T-helper 2 cell treated with Interferon-gamma antibody and Interleukin-4, amounts not matched to agents 100 ng/mL and 5 ng/mL, for 36 hours (primary cell): ENCODE measurements around the gene KIF24. TPM values are rescaled to one million over a fixed set of nuclear protein-coding genes. Genes with fewer than 3 reads are reported as not detected.

Experiments used
- total RNA-seq: library from RNA; stranded (reverse); gene quantifications from 2 replicates; pipeline ENCODE4 v1.2.3, GENCODE V29; 2022

Gene KIF24
- total RNA-seq, 1 donor from 2014 or later = 7.8 TPM

Other genes starting within 250 kb of the KIF24 start
- gene DCAF12, start 202.6 kb downstream of the KIF24 start, total RNA-seq = 53.2 and 54.0 TPM in 2 replicates
- 30.9 and 31.2 TPM in 2 replicates for gene UBAP1, start 150.2 kb downstream of the KIF24 start, total RNA-seq
- gene NUDT2, start 301 bp upstream of the KIF24 start, total RNA-seq = 26.6 and 27.6 TPM in 2 replicates
- 1.0 and 1.2 TPM in 2 replicates for gene MYORG, start 47.6 kb upstream of the KIF24 start, total RNA-seq
- gene FAM219A, start 129.3 kb upstream of the KIF24 start, total RNA-seq = 15.0 and 16.0 TPM in 2 replicates
- gene DNAI1, start 129.5 kb upstream of the KIF24 start, total RNA-seq = not detected in 2 replicates
- gene ENHO, start 193.7 kb upstream of the KIF24 start, total RNA-seq = not detected in 2 replicates